Measurements from ENCODE around the gene USP24.
"Not testable (repeated sequence)": the region's sequence is repeated elsewhere in the genome, so short reads cannot be mapped to it uniquely, and the experiment has no call there.

The USP24 gene

GRCh38 chr1:55034476-55035133 is 180.6 kb downstream of the USP24 start:
- H3K36me3 Mint-ChIP-seq (ENCODE audit: low read depth), result no peaks in the 10 kb centered on the region
- no peak overlapping the region for H3K27ac Mint-ChIP-seq
- H3K4me1 Mint-ChIP-seq (ENCODE audit: low read depth), result peaks cover 2% of the 10 kb centered on the region
- no peak for DNase-seq (ENCODE audit: low spot score)
- no peaks in the 10 kb centered on the region for H3K9me3 Mint-ChIP-seq
- H3K27me3 Mint-ChIP-seq (ENCODE audit: low read depth), result peaks cover 56% of the 10 kb centered on the region
- no peak overlapping the region for H3K4me3 Mint-ChIP-seq

DNA sequence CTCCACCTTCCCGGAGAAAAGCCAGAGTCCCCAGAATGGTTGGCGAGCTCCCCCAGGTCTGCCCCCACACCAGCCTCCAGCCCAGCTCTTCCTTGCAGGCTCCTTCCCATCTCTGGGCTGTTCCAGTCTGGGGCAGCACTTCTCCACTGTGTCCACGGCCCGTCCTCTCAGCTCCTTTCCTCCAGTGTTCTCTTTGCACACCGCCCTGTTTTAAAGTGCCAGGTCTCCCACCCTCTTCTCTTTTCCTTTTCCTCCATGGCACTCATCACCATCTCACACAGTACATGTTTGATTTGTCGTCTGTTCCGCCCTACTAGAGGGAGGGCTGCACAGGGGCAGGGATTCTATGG is 181.9 kb downstream of the USP24 start:
- H3K4me1 Mint-ChIP-seq (ENCODE audit: low read depth), result peaks cover 2% of the 10 kb centered on the region
- H3K4me3 Mint-ChIP-seq, result no peak overlapping the region
- peaks cover 43% of the 10 kb centered on the region for H3K27me3 Mint-ChIP-seq (ENCODE audit: low read depth)
- no peak overlapping the region for H3K27ac Mint-ChIP-seq
- DNase-seq (ENCODE audit: low spot score), result no peak
- no peaks in the 10 kb centered on the region for H3K36me3 Mint-ChIP-seq (ENCODE audit: low read depth)
- no peaks in the 10 kb centered on the region for H3K9me3 Mint-ChIP-seq

- not testable (repeated sequence) for H3K9me3 Mint-ChIP-seq; H3K4me3 Mint-ChIP-seq; H3K27ac Mint-ChIP-seq; H3K4me1 Mint-ChIP-seq (ENCODE audit: low read depth); DNase-seq (ENCODE audit: low spot score); H3K36me3 Mint-ChIP-seq (ENCODE audit: low read depth)
- peaks cover 23% of the 10 kb centered on the region for H3K27me3 Mint-ChIP-seq (ENCODE audit: low read depth)
Observed at GRCh38 chr1:55031098-55031497, 184.1 kb downstream of the USP24 start.

DNA sequence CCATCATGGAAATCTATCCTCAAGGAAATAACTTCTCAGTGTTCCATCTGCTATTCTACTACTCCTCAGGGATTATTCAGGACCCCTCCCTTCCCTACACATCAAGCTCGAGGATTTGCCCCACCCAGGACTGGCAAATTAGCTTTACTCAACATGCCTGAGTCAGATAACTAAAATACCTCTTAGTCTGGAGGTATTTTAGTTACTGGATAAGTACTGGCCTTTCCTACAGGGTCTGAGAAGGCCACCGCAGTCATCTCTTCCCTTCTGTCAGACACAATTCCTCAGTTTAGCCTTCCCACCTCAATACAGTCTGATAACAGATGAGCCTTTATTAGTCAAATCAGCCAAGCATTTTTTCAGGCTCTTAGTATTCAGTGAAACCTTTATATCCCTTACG is 188.5 kb downstream of the USP24 start:
- not testable (repeated sequence) for DNase-seq (ENCODE audit: low spot score); H3K4me1 Mint-ChIP-seq (ENCODE audit: low read depth); H3K36me3 Mint-ChIP-seq (ENCODE audit: low read depth); H3K27me3 Mint-ChIP-seq (ENCODE audit: low read depth); H3K9me3 Mint-ChIP-seq; H3K4me3 Mint-ChIP-seq; H3K27ac Mint-ChIP-seq

DNA sequence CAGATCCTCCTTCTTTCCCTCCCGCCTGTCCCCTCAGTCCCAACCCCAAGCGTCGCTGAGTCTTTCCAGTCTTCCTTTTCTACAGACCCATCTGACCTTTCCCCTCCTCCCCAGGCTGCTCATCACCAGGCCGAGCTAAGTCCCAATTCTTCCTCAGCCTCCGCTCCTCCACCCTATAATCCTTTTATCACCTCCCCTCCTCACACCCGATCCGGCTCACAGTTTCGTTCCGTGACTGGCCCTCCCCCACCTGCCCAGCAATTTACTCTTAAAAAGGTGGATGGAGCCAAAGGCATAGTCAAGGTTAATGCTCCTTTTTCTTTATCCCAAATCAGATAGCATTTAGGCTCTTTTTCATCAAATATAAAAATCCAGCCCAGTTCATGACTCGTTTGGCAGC is 191.0 kb downstream of the USP24 start:
- not testable (repeated sequence) for H3K9me3 Mint-ChIP-seq; H3K36me3 Mint-ChIP-seq (ENCODE audit: low read depth); DNase-seq (ENCODE audit: low spot score); H3K27me3 Mint-ChIP-seq (ENCODE audit: low read depth); H3K4me3 Mint-ChIP-seq; H3K4me1 Mint-ChIP-seq (ENCODE audit: low read depth); H3K27ac Mint-ChIP-seq

DNA sequence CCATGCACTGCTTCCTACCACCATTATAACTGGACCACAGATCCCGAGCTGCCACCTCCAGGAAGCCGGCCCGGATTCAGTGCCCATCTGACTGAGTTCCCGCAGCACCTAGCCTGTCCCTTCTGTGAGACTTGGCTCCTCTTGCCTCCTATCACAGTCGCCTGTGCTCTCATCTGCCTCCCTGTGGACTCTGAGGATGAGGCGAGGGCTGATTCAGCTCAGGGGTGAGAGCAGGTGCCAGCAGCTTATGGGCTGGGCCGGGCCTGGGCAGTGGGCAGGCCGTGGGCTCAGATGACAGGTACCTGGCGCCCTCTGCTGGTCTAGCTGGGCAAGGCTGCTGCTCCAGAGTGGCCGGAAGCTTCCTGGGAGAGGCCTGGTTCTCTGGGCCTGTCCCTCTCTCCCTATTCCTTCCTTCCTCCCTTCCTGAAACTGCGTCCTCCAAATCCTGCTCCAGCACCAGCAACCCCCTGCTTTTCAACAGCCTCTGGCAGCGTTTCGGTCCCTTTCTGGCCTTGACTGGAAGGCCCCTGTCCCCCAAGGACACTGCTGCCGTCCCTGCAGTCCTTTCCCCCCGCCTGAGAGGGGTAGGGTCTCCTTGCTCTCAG is 193.1 kb downstream of the USP24 start:
- DNase-seq (ENCODE audit: low spot score), result peak; percentile 54
- Mint-ChIP-seq H3K9me3 (no peaks in the 10 kb centered on the region), H3K36me3 (ENCODE audit: low read depth) (no peaks in the 10 kb centered on the region), H3K4me3 (no peak overlapping the region), H3K4me1 (ENCODE audit: low read depth) (peaks cover 2% of the 10 kb centered on the region), H3K27ac (no peak overlapping the region), H3K27me3 (ENCODE audit: low read depth) (no peaks in the 10 kb centered on the region)

- Mint-ChIP-seq H3K27me3 (ENCODE audit: low read depth) (peaks cover 14% of the 10 kb centered on the region), H3K9me3 (no peaks in the 10 kb centered on the region), H3K4me1 (ENCODE audit: low read depth) (no peaks in the 10 kb centered on the region), H3K4me3 (no peak overlapping the region), H3K27ac (no peak overlapping the region), H3K36me3 (ENCODE audit: low read depth) (no peaks in the 10 kb centered on the region)
- no peak for DNase-seq (ENCODE audit: low spot score)
Observed at GRCh38 chr1:55018395-55018794, 196.8 kb downstream of the USP24 start.
